GM06990 (cell line): ENCODE data around the gene MAB21L3.
A peak's percentile ranks its signal among the peaks of the same experiment; 100 is the strongest.

ENCODE experiments used
- DNase-seq: peaks from one replicate; pipeline ENCODE4 v3.0.0-alpha.2; 2011; ENCODE audit not compliant: insufficient read length; ENCODE audit errors: extremely low read depth
- H3K27me3 ChIP-seq: replicated peaks from 2 replicates; pipeline ENCODE4 v1.6.0; 2011; ENCODE audit warnings: low read length; ENCODE audit not compliant: control insufficient read depth, insufficient read depth
- H3K36me3 ChIP-seq: 2 replicates; pipeline ENCODE4 v1.5.1; 2011; ENCODE audit warnings: low read length; ENCODE audit not compliant: control insufficient read depth, insufficient read depth
- H3K4me3 ChIP-seq: replicated peaks from 2 replicates; pipeline ENCODE4 v1.5.1; 2011; ENCODE audit warnings: low read depth, mild to moderate bottlenecking, control low read depth, low read length
- CTCF ChIP-seq: IDR thresholded peaks from 2 replicates; pipeline ENCODE4 v1.5.1; 2011; ENCODE audit warnings: low read length, control low read depth, mild to moderate bottlenecking, inconsistent platforms; ENCODE audit not compliant: insufficient read depth, poor library complexity, severe bottlenecking

The MAB21L3 gene

GRCh38 chr1:116131866-116132605, 20.8 kb downstream of the MAB21L3 start:
- no peak for DNase-seq

GRCh38 chr1:116133696-116134475, 22.7 kb downstream of the MAB21L3 start:
- peak; percentile 39 for TF ChIP-seq CTCF

More at GRCh38 chr1:116131866-116132605, 20.8 kb downstream of the MAB21L3 start:
- Histone ChIP-seq H3K4me3 (no peak overlapping the region), H3K27me3 (no peaks in the 10 kb centered on the region), H3K36me3 (no peaks in the 10 kb centered on the region)
- no peak for TF ChIP-seq CTCF

GRCh38 chr1:116134476-116134773, 23.2 kb downstream of the MAB21L3 start:
- Histone ChIP-seq H3K36me3 (no peaks in the 10 kb centered on the region), H3K27me3 (no peaks in the 10 kb centered on the region), H3K4me3 (no peak overlapping the region)
- DNase-seq, result no peak
- TF ChIP-seq CTCF, result no peak

More at GRCh38 chr1:116133696-116134475, 22.7 kb downstream of the MAB21L3 start:
- H3K27me3 ChIP-seq, result no peaks in the 10 kb centered on the region
- no peaks in the 10 kb centered on the region for H3K36me3 ChIP-seq
- no peak for DNase-seq
- no peak overlapping the region for H3K4me3 ChIP-seq

- no peaks in the 10 kb centered on the region for H3K36me3 ChIP-seq
- DNase-seq, result no peak
These were observed 27.1 kb downstream of the MAB21L3 start for GRCh38 chr1:116138277-116138792.

GRCh38 chr1:116139592-116140134, 28.5 kb downstream of the MAB21L3 start:
- no peak for TF ChIP-seq CTCF
- Histone ChIP-seq H3K4me3 (no peak overlapping the region), H3K27me3 (no peaks in the 10 kb centered on the region), H3K36me3 (no peaks in the 10 kb centered on the region)
- DNase-seq, result no peak

More at GRCh38 chr1:116138277-116138792, 27.1 kb downstream of the MAB21L3 start:
- H3K27me3 ChIP-seq, result no peaks in the 10 kb centered on the region
- no peak overlapping the region for H3K4me3 ChIP-seq
- no peak for TF ChIP-seq CTCF
